Breast epithelium (tissue), 3 donors: ENCODE data around the gene FAM187B.

Experiments used
- POLR2A ChIP-seq: fragments of 450-650 bp; IDR thresholded peaks from one replicate; pipeline ENCODE4 v1.6.1; 2016; ENCODE audit warnings: antibody characterized with exemption, mild to moderate bottlenecking, moderate library complexity
- POLR2AphosphoS5 ChIP-seq, 3 donors: sonication (generic); formaldehyde crosslinking; IDR thresholded peaks; one replicate each; pipeline ENCODE4 v1.6.1; 2017; ENCODE audit warnings: antibody characterized with exemption in 3 of 3
- TF ChIP-seq, protein P1 (sequence below), 3 donors: fragments of 450-650 bp; IDR thresholded peaks; one replicate each; pipeline ENCODE4 v1.5.1; 2016 to 2017; ENCODE audit warnings: antibody characterized with exemption in 3 of 3, mild to moderate bottlenecking in 3 of 3, moderate library complexity in 3 of 3

DNA sequence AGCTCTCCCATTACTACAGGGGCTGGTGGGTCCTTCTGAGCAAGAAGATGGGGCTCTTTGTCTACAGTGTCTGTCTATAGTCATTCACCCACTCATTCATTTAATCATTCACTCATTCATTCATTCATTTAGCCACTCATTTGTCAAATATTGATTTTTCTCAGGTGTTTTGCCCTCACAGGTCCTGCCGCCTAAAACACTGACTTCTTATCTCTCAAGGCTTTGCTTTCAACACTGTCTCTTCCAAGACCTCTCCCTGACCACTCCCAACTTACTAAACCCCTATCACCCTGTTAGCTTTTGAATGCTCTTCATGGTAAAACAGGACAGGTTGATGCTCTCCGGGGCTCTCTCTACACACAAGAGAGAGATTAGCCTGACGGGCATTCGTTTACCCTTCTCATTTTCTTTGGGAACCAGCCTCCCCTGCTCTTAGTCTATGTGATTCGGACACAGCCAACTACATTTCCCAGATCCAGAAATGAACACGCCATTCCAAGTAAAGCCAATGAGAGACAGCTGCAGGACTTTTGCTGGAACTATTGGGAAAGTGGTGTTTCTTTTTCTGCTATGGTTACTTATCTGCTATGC, 22.7 kb downstream of the FAM187B start:
- TF ChIP-seq, protein P1, sequence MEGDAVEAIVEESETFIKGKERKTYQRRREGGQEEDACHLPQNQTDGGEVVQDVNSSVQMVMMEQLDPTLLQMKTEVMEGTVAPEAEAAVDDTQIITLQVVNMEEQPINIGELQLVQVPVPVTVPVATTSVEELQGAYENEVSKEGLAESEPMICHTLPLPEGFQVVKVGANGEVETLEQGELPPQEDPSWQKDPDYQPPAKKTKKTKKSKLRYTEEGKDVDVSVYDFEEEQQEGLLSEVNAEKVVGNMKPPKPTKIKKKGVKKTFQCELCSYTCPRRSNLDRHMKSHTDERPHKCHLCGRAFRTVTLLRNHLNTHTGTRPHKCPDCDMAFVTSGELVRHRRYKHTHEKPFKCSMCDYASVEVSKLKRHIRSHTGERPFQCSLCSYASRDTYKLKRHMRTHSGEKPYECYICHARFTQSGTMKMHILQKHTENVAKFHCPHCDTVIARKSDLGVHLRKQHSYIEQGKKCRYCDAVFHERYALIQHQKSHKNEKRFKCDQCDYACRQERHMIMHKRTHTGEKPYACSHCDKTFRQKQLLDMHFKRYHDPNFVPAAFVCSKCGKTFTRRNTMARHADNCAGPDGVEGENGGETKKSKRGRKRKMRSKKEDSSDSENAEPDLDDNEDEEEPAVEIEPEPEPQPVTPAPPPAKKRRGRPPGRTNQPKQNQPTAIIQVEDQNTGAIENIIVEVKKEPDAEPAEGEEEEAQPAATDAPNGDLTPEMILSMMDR (IDR thresholded peaks at IDR 0.05): no peak
- TF ChIP-seq POLR2A (no peak), POLR2AphosphoS5 (IDR thresholded peaks at IDR 0.05) (no peak)
